ENCODE measurements around the gene GIMAP8.

GIMAP8 gene

GRCh38 chr7:150450491-150451001, at the start of gene GIMAP8:
GIMAP8 (plus strand) TSS chr7:150450630; CDS start chr7:150466699, 16,069 bp downstream.
- DNase-seq, result peak; percentile 68

- no peak for DNase-seq
Measured at GRCh38 chr7:150400788-150401423, 49.5 kb upstream of the GIMAP8 start.

- no peak for DNase-seq
Measured at GRCh38 chr7:150401424-150401790, 49.0 kb upstream of the GIMAP8 start.

- DNase-seq, result no peak
Measured at GRCh38 chr7:150401861-150402631, 48.4 kb upstream of the GIMAP8 start.

- DNase-seq, result no peak
Measured at GRCh38 chr7:150402671-150403321, 47.6 kb upstream of the GIMAP8 start.

- no peak for DNase-seq
Measured at GRCh38 chr7:150403376-150404171, 46.9 kb upstream of the GIMAP8 start.

- no peak for DNase-seq
Measured at GRCh38 chr7:150404172-150404804, 46.1 kb upstream of the GIMAP8 start.

- DNase-seq, result peak; percentile 73
Measured at GRCh38 chr7:150404805-150405583, 45.4 kb upstream of the GIMAP8 start.

GRCh38 chr7:150405584-150406311, 44.7 kb upstream of the GIMAP8 start:
- peak; percentile 23 for DNase-seq

GRCh38 chr7:150406312-150406566, 44.2 kb upstream of the GIMAP8 start:
- DNase-seq, result no peak

- DNase-seq, result no peak
Measured at GRCh38 chr7:150406567-150407421, 43.6 kb upstream of the GIMAP8 start.

GRCh38 chr7:150407588-150408392, 42.6 kb upstream of the GIMAP8 start:
- DNase-seq, result no peak

- DNase-seq, result no peak
Measured at GRCh38 chr7:150408393-150409299, 41.8 kb upstream of the GIMAP8 start.

- no peak for DNase-seq
Measured at GRCh38 chr7:150409300-150410030, 41.0 kb upstream of the GIMAP8 start.

GRCh38 chr7:150410131-150410530, 40.3 kb upstream of the GIMAP8 start:
- no peak for DNase-seq

- DNase-seq, result no peak
Measured at GRCh38 chr7:150410680-150411346, 39.6 kb upstream of the GIMAP8 start.

- no peak for DNase-seq
Measured at GRCh38 chr7:150411606-150412005, 38.8 kb upstream of the GIMAP8 start.
